ENCODE measurements around the gene RPL31. TPM values are rescaled to one million over a fixed set of nuclear protein-coding genes. Genes with fewer than 3 reads are reported as not detected.

The RPL31 gene
- total RNA-seq, 1 donor from 2014 or later, result 693 TPM

DNA sequence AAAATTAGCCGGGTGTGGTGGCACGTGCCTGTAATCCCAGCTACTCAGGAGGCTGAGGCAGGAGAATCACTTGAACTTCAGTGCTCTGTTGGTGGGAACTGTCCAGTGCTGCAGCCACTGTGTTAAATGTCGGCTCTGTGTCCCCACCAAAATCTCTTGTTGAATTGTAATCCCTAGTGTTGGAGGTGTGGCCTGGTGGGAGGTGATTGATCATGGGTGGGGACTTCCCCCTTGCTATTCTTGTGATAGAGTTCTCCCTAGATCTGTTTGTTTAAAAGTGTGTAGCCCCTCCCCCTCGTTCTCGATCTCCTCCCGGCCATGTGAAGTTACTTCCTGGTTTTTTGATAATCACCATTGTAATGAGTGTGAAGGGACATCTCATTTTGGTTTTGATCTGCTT lies 9.8 kb upstream of the RPL31 start:
- DNase-seq (ENCODE audit: extremely low read depth, low read depth, low spot score), result no peak

DNA sequence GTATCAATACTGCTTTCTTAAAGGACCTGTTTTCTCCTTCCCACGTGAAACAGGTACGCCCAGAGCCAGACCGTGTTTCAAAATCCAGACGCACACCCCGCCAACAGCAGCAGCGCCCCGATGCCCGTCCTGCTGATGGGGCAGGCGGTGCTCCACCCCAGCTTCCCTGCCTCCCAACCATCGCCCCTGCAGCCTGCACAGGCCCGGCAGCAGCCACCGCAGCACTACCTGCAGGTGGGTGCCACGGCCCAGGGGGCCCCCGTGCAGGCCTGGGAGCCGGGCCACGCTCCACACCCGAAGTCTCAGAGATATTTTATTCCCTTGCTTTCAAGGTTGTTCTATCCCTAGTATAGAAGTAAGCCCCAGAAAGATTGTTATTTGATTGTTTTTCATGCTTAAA lies 8.8 kb upstream of the RPL31 start:
- no peak for DNase-seq (ENCODE audit: extremely low read depth, low read depth, low spot score)

- no peak for DNase-seq (ENCODE audit: extremely low read depth, low read depth, low spot score)
These were observed 6.6 kb upstream of the RPL31 start for GRCh38 chr2:100995309-100996075.

DNA sequence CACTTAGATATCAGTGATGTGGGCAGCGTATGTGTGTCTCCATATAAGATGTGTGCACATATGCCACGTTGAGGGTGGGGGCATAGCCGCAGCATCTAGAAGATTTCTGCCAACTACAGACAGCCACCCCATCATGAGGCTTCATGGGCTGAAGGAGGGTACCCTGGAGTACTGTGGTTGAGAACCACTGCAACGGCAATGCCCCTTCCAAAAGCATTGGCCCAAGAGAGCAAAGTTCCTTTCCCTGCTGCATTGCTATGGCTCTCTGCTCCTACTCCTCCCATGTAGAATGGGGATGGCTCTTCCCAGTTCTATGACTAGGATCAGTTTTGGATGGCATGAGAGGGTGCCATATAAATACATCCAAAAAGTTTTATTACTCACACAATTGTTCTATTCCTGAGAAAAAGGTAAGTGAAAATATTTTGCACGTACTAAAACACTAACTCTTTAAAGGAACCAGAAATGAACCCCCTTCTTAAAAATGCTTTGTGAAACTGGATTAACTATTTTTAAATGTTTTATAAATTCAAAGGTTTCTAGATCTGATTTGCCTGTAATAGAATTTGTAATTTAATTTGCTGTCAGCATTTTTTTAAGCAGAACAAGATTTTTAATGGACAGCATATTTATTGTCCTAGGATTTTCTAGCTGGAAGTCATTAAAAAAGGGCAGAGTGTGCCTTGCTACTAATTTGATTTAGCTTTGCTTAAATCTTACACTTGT lies 4.4 kb upstream of the RPL31 start:
- DNase-seq (ENCODE audit: extremely low read depth, low read depth, low spot score), result no peak

DNA sequence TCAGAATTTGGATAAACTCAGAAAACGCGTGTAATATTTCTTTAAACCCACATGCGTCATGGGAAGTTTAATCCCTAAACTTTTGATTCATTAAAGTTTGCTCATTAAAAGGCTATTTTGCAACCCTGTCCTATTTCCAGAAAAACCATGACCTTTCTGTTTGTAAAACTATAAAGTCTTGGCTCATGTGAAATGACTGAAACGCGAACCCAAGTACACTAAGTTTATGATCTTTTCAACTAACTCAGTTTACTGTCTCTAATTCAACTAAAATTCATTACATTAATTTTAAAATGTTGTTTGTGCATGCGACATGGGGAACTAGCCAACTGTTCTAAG lies 3.9 kb upstream of the RPL31 start:
- no peak for DNase-seq (ENCODE audit: extremely low read depth, low read depth, low spot score)

DNA sequence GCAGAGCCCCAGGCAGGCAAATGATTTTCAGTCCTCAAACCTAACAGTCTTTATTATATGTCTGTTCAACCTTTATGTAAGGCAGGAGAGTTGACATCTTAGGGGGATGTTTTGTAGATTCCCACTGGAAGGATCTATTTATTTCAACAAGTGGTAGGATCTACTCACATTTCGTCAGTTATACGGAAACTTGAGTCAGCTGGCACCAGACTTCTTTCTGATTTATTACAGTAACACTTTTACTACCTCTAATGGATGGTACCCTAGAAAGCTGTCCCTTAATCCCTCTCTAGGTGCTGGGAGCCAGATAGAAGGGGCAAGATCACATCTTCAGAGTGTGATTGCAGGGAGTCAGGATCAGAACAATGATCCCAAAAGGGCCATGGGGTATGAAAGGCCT lies 2.1 kb upstream of the RPL31 start:
- no peak for DNase-seq (ENCODE audit: extremely low read depth, low read depth, low spot score)

DNA sequence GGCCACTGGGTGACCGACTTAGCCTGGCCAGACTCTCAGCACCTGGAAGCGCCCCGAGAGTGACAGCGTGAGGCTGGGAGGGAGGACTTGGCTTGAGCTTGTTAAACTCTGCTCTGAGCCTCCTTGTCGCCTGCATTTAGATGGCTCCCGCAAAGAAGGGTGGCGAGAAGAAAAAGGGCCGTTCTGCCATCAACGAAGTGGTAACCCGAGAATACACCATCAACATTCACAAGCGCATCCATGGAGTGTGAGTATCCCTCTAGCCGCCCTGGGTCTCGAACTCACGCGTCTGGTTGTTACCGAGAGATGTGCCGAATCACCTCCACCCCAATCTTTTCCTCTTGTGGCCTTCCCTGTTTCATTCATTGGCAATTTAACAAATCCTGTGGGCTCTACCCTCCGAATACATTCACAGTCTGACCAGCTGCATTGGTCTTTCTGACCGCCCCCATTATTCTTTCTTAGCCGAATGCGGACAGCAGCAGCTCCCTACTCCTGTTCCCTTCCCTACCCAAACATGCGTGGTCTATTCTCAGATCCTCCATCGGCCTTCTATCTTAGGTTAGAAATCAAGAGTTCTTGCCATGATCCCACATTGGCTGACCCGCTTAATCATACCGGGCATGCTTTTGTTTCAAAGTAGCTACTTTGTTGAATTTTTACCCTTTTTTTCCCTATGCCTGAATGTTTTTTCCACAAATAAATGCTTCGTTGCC lies 631 bp downstream of the RPL31 start:
- no peak for DNase-seq (ENCODE audit: extremely low read depth, low read depth, low spot score)

DNA sequence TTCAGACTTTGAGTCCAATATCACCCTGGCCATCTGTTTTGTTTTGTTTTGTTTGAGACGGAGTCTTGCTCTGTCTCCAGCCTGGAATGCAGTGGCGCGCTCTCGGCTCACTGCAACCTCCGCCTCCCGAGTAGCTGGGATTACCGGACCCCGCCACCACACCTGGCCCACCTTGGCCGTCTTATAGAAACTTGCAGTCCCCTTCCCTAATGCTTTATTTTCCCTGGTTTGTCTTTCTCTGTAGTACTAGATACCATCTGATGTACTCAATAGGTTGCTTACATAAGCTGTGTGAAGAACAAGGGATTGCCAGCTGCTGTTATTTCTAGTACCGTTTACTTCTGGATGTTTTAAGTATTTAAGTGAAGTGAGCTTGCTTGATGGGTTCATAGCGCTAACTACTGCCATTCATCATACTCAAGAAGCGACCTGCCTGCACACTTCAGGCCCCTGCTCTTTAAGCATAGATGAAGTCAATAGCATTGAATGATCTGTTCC lies 1.2 kb downstream of the RPL31 start:
- no peak for DNase-seq (ENCODE audit: extremely low read depth, low read depth, low spot score)

DNA sequence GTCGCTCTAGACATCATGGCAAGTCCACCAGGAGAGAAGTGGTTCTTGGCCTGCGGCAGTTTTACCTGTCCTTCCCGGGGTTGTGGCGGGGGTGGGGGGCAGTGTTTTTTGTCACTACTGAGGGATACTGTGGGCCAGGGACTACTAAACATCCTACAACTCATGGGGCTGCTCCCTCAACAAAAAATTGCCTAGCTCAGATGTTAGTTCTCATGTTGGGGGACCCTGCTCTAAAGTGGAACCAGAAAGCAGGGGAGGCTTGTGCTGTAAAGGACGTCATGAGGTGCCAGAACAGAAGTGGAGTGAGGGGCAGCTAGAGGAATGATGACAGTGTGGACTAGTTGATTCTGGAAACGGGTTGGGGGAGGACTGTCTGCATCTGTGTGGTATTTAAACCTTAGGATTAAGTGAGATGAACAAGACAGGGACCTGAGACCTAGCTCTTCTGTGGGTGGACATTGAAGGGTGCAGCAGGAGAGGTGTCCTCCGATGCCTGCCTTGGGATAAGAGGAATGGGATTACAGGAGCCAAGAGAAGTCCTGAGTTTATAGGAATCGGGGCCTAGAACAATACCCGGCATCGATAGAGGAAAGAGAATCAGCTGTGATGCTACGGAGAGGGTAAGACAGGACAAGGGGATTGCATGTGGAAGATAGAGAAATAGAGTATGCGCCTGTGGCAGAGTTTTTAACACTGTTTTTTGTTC lies 2.7 kb downstream of the RPL31 start:
- DNase-seq (ENCODE audit: extremely low read depth, low read depth, low spot score), result no peak

DNA sequence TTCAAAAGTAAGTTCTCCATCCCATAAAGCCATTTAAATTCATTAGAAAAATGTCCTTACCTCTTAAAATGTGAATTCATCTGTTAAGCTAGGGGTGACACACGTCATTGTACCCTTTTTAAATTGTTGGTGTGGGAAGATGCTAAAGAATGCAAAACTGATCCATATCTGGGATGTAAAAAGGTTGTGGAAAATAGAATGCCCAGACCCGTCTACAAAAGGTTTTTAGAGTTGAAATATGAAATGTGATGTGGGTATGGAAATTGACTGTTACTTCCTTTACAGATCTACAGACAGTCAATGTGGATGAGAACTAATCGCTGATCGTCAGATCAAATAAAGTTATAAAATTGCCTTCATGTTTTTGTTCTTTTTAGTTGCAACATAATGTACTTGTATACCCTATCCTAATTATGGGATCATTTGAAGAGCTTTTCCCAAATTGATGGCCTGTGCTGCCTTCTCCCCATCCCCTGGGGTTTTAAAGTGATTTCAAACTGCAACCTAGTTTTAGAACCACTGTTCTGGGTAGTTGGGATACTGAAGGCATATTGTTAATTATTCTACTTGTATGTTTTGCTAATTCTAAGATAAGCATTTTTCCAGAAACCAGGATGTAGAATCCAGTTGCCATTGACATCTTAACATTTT lies 4.1 kb downstream of the RPL31 start:
- DNase-seq (ENCODE audit: extremely low read depth, low read depth, low spot score), result no peak

- DNase-seq (ENCODE audit: extremely low read depth, low read depth, low spot score), result no peak
These were observed 5.6 kb downstream of the RPL31 start for GRCh38 chr2:101007415-101008345.

GRCh38 chr2:101011152-101011551 lies 9.1 kb downstream of the RPL31 start:
- DNase-seq (ENCODE audit: extremely low read depth, low read depth, low spot score), result no peak

- DNase-seq (ENCODE audit: extremely low read depth, low read depth, low spot score), result no peak
These were observed 10.1 kb downstream of the RPL31 start for GRCh38 chr2:101012054-101012705.

DNA sequence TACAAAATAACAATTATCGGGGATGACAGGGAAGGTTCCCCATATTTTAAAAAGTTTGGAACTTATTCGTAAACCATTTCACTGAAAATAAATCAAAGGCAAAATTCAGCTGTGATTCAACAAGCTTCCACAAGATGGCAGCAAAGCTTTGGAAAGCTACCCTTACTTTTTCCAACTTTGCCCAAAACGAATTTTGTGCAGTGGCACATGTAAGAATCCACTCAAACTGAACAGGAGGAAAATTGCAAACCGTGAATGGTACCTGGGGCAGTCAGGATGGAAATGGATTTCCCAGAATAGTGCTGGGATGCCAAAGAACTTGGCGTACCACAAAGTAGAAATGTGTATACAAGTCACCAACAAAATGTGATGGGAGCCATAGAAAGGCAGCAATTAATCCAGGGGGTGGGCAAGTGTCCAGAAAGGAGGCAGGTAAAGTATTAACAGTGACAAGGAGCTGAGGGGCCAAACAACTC lies 10.7 kb downstream of the RPL31 start:
- no peak for DNase-seq (ENCODE audit: extremely low read depth, low read depth, low spot score)

DNA sequence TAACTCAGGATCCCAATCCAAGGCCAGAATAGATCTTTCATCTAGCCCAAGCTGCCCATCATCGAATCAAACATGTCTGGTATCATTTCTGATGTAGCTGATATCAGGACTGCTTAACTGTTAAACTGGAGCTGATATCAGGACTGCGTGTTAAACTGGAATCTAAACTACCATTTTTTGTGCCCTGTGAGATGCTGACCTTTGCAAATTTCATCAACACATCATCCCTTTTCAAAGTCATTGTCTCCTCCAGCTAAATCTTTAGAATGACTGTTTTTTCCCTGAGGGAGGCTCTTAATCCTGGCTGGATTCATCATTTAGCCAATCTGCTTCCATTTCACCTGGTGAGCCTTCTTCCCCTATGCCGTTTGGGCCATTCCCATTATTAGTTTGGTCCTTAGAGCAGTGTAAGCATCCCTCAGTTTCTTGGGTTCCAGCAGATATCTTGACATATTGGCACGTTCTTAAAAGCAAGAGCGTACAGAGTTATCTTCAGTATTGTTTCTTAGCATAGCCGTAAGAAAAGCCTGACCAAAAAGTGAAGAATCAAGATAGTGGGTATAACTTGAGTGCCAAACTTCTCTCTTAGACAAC lies 12.3 kb downstream of the RPL31 start:
- no peak for DNase-seq (ENCODE audit: extremely low read depth, low read depth, low spot score)

GRCh38 chr2:101017371-101017770 lies 15.3 kb downstream of the RPL31 start:
- no peak for DNase-seq (ENCODE audit: extremely low read depth, low read depth, low spot score)

DNA sequence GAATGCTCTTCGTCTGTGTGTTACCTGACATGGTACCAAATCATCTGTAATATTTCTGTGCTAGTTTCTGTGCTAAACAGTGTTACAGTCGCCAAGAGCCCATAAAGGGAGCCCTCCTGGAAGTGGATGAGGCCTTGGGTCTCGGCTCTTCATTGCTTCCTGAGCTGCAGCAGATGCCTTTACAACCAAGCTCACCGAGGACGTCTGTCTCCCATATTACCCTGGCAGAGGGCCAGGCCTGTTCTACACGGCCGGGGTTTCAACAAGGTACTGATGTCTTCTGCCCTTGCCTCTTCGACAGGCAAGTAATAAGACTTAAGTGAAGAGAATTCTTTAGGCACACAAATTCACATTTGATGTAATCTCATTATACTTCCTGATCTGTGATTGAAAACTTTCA lies 16.8 kb downstream of the RPL31 start:
- no peak for DNase-seq (ENCODE audit: extremely low read depth, low read depth, low spot score)

DNA sequence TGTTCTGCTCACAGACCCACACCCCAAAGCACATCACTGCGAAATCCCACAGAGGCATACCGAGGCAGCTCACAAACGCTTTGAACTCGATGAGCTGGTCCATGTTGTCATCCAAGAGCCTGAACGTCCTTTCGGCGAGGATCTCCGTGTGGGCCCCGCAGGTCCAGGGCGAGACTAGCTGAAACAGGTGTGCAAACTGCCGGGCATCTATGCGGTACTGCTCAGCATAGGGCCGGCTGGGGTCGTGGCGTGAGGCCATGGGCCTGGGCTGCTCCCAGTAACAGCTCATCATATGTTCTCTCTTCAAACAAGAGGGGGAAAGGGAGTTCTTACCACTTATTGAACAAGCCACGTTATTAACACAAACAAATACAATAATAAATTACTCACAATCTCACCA lies 20.1 kb downstream of the RPL31 start:
- DNase-seq (ENCODE audit: extremely low read depth, low read depth, low spot score), result no peak

All from glomerular endothelial cell (primary cell).